Measurements from ENCODE around the gene PLSCR5.

GRCh38 chr3:146581080-146581601, 24.0 kb downstream of the PLSCR5 start:
- no peak for TF ChIP-seq CTCF (IDR thresholded peaks at IDR 0.05)
- no peak for TF ChIP-seq REST (IDR thresholded peaks at IDR 0.05; ENCODE audit: insufficient read depth in 1 of 2, low read depth in 2 of 2, low read length in 1 of 2)
- no peak for TF ChIP-seq POLR2AphosphoS5 (IDR thresholded peaks at IDR 0.05; ENCODE audit: low read depth, low read length)

All from Panc1 (cell line).